CD4-positive, alpha-beta T cell treated with Interleukin-2 at 100 ng/mL for 4 hours (primary cell): Measurements from ENCODE around the gene KIF1A.

Experiments
- DNase-seq: peaks from one replicate; pipeline ENCODE4 v3.0.0-alpha.2; 2020; ENCODE audit warnings: low spot score

KIF1A gene

GRCh38 chr2:240819126-240819857 lies 727 bp downstream of the KIF1A start:
- no peak for DNase-seq

GRCh38 chr2:240818293-240819125 lies 1.5 kb downstream of the KIF1A start:
- DNase-seq, result no peak

GRCh38 chr2:240817496-240818292 lies 2.3 kb downstream of the KIF1A start:
- no peak for DNase-seq

- DNase-seq, result no peak
Observed at GRCh38 chr2:240816584-240817495, 3.2 kb downstream of the KIF1A start.

GRCh38 chr2:240815761-240816583 lies 4.0 kb downstream of the KIF1A start:
- no peak for DNase-seq

GRCh38 chr2:240814946-240815760 lies 4.9 kb downstream of the KIF1A start:
- no peak for DNase-seq

- DNase-seq, result no peak
Observed at GRCh38 chr2:240814280-240814679, 5.7 kb downstream of the KIF1A start.

GRCh38 chr2:240813231-240813921 lies 6.6 kb downstream of the KIF1A start:
- DNase-seq, result no peak

GRCh38 chr2:240812721-240813120 lies 7.3 kb downstream of the KIF1A start:
- DNase-seq, result no peak

- DNase-seq, result no peak
Observed at GRCh38 chr2:240812301-240812680, 7.7 kb downstream of the KIF1A start.

GRCh38 chr2:240811346-240812300 lies 8.4 kb downstream of the KIF1A start:
- DNase-seq, result no peak

- DNase-seq, result no peak
Observed at GRCh38 chr2:240810621-240811020, 9.4 kb downstream of the KIF1A start.

GRCh38 chr2:240810199-240810598 lies 9.8 kb downstream of the KIF1A start:
- DNase-seq, result no peak

- no peak for DNase-seq
Observed at GRCh38 chr2:240809276-240809675, 10.7 kb downstream of the KIF1A start.

GRCh38 chr2:240806459-240806858 lies 13.6 kb downstream of the KIF1A start:
- DNase-seq, result no peak

GRCh38 chr2:240806006-240806405 lies 14.0 kb downstream of the KIF1A start:
- no peak for DNase-seq

- DNase-seq, result no peak
Observed at GRCh38 chr2:240803191-240803590, 16.8 kb downstream of the KIF1A start.
